ENCODE results near the gene SH3GLB1. TPM values are rescaled to one million over a fixed set of nuclear protein-coding genes. Genes with fewer than 3 reads are reported as not detected.

SH3GLB1 gene
- total and polyA plus RNA-seq, 2 of the 8 experiments (the other 6 are each of a cell fraction or from before 2014, with no cell fraction given), result 7.7 to 43.1 TPM

DNA sequence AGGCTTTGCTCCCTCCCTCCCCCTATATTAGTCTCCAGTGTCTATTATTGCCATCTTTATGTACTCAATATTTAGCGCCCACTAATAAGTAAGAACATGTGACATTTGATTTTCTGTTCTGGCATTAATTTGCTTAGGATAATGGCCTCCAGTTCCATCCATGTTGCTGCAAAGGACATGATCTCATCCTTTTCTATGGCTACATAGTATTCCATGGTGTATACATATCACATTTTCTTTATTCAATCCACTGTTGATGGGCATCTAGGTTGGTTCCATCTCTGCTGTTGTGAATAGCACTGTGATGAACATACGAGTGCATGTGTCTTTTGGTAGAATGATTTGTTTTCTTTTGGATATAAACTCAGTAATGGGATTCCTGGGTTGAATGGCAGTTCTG, 61.3 kb downstream of the SH3GLB1 start (continued):
- TF ChIP-seq, protein P1, sequence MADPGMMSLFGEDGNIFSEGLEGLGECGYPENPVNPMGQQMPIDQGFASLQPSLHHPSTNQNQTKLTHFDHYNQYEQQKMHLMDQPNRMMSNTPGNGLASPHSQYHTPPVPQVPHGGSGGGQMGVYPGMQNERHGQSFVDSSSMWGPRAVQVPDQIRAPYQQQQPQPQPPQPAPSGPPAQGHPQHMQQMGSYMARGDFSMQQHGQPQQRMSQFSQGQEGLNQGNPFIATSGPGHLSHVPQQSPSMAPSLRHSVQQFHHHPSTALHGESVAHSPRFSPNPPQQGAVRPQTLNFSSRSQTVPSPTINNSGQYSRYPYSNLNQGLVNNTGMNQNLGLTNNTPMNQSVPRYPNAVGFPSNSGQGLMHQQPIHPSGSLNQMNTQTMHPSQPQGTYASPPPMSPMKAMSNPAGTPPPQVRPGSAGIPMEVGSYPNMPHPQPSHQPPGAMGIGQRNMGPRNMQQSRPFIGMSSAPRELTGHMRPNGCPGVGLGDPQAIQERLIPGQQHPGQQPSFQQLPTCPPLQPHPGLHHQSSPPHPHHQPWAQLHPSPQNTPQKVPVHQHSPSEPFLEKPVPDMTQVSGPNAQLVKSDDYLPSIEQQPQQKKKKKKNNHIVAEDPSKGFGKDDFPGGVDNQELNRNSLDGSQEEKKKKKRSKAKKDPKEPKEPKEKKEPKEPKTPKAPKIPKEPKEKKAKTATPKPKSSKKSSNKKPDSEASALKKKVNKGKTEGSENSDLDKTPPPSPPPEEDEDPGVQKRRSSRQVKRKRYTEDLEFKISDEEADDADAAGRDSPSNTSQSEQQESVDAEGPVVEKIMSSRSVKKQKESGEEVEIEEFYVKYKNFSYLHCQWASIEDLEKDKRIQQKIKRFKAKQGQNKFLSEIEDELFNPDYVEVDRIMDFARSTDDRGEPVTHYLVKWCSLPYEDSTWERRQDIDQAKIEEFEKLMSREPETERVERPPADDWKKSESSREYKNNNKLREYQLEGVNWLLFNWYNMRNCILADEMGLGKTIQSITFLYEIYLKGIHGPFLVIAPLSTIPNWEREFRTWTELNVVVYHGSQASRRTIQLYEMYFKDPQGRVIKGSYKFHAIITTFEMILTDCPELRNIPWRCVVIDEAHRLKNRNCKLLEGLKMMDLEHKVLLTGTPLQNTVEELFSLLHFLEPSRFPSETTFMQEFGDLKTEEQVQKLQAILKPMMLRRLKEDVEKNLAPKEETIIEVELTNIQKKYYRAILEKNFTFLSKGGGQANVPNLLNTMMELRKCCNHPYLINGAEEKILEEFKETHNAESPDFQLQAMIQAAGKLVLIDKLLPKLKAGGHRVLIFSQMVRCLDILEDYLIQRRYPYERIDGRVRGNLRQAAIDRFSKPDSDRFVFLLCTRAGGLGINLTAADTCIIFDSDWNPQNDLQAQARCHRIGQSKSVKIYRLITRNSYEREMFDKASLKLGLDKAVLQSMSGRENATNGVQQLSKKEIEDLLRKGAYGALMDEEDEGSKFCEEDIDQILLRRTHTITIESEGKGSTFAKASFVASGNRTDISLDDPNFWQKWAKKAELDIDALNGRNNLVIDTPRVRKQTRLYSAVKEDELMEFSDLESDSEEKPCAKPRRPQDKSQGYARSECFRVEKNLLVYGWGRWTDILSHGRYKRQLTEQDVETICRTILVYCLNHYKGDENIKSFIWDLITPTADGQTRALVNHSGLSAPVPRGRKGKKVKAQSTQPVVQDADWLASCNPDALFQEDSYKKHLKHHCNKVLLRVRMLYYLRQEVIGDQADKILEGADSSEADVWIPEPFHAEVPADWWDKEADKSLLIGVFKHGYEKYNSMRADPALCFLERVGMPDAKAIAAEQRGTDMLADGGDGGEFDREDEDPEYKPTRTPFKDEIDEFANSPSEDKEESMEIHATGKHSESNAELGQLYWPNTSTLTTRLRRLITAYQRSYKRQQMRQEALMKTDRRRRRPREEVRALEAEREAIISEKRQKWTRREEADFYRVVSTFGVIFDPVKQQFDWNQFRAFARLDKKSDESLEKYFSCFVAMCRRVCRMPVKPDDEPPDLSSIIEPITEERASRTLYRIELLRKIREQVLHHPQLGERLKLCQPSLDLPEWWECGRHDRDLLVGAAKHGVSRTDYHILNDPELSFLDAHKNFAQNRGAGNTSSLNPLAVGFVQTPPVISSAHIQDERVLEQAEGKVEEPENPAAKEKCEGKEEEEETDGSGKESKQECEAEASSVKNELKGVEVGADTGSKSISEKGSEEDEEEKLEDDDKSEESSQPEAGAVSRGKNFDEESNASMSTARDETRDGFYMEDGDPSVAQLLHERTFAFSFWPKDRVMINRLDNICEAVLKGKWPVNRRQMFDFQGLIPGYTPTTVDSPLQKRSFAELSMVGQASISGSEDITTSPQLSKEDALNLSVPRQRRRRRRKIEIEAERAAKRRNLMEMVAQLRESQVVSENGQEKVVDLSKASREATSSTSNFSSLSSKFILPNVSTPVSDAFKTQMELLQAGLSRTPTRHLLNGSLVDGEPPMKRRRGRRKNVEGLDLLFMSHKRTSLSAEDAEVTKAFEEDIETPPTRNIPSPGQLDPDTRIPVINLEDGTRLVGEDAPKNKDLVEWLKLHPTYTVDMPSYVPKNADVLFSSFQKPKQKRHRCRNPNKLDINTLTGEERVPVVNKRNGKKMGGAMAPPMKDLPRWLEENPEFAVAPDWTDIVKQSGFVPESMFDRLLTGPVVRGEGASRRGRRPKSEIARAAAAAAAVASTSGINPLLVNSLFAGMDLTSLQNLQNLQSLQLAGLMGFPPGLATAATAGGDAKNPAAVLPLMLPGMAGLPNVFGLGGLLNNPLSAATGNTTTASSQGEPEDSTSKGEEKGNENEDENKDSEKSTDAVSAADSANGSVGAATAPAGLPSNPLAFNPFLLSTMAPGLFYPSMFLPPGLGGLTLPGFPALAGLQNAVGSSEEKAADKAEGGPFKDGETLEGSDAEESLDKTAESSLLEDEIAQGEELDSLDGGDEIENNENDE (IDR thresholded peaks at IDR 0.05; ENCODE audit: insufficient replicate concordance, low read length), result no peak
